ENCODE data around the gene INPP4B.

Gene INPP4B

DNA sequence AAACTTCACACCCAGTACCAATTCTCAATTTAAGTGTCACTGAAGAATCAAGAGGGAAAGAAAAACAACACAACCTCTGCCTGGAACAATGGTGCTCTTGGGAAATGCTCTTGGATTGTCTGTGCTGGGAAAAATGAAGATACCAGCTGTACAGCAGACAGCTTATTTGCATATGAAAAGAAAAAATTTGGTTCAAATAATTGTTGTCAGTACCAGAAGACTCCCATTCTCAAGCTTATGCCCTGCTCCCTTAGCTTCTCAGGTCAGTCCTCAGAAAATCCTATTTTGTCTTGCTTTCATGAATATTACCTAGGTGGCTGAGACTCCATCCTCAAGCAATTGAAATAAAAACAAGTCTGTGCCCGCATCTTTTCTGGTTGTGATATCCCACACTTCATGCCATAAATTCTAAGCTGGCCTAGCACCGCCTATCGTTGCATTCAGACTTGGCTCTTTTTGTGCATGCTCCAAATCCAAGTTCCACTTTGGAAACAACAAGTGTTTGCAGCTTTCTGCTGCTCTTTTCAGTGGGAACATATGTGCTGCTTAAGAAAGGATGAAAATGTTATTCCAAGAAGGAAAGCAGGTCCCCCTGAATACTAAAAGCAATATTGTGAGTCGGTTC, 431.6 kb downstream of the INPP4B start:
- H3K36me3 ChIP-seq, result no peaks in the 10 kb centered on the region
- H3K27me3 ChIP-seq, result no peaks in the 10 kb centered on the region
- H3K4me3 ChIP-seq, result no peak overlapping the region
- H3K4me1 ChIP-seq, result no peaks in the 10 kb centered on the region
- no peak overlapping the region for H3K4me2 ChIP-seq
- no peak overlapping the region for H3K9ac ChIP-seq
- TF ChIP-seq Cebpa-rat (IDR thresholded peaks at IDR 0.05), result no peak
- 0 out of 2 replicates have a peak, but pooled peaks cover 5% of the 10 kb centered on the region for H3K9me3 ChIP-seq
- no peak overlapping the region for H3K27ac ChIP-seq
- H4K20me1 ChIP-seq, result no peaks in the 10 kb centered on the region

DNA sequence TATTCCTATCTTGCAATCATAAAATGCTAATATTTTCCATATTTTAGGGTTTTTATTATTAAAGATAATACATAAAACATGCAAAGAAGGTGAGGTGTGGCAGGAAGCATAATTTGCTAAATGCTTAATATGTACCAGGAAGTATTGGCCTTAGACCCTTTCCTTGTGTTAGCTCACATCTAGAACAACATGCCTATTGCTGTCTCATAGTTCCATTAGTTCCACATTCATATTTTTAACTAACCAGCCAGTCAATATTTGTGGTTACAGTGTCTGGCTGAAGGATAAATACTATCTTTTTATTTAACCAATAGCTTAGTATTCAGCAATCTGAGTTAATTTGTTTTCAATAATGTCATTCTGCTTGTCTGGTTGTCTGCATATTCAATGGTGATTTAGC, 432.6 kb downstream of the INPP4B start:
- H3K4me1 ChIP-seq, result no peaks in the 10 kb centered on the region
- no peak overlapping the region for H3K9ac ChIP-seq
- TF ChIP-seq Cebpa-rat (IDR thresholded peaks at IDR 0.05), result no peak
- H4K20me1 ChIP-seq, result no peaks in the 10 kb centered on the region
- H3K4me3 ChIP-seq, result no peak overlapping the region
- H3K27me3 ChIP-seq, result no peaks in the 10 kb centered on the region
- H3K9me3 ChIP-seq, result 0 out of 2 replicates have a peak, but pooled peaks cover 5% of the 10 kb centered on the region
- no peak overlapping the region for H3K4me2 ChIP-seq
- H3K27ac ChIP-seq, result no peak overlapping the region
- no peaks in the 10 kb centered on the region for H3K36me3 ChIP-seq

DNA sequence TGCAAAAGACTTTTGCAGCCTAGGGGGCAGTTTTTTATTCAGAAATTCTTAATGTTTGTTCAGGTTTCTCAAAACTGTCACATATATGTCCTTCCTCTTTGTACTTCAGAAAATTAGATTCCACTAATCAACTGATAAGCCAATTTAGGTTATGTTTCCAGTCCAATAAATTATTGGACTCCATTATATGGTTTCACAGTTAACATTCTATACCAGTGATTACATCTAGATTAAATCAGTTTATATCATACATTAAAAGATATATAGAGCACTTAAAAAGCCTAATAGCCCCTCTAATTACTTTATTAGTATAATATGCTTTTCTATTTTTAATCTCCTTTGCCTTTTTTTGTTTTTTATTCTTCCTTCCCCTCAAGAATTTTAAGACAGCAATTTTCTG, 434.1 kb downstream of the INPP4B start:
- no peak for TF ChIP-seq Cebpa-rat (IDR thresholded peaks at IDR 0.05)
- H3K9ac ChIP-seq, result no peak overlapping the region
- H3K27me3 ChIP-seq, result no peaks in the 10 kb centered on the region
- H3K9me3 ChIP-seq, result 0 out of 2 replicates have a peak, but pooled peaks cover 5% of the 10 kb centered on the region
- H4K20me1 ChIP-seq, result no peaks in the 10 kb centered on the region
- H3K4me2 ChIP-seq, result no peak overlapping the region
- no peaks in the 10 kb centered on the region for H3K36me3 ChIP-seq
- no peak overlapping the region for H3K4me3 ChIP-seq
- peaks cover 13% of the 10 kb centered on the region for H3K4me1 ChIP-seq
- H3K27ac ChIP-seq, result no peak overlapping the region

GRCh38 chr4:142408003-142408441, 438.1 kb downstream of the INPP4B start:
- Histone ChIP-seq H4K20me1 (no peaks in the 10 kb centered on the region), H3K4me3 (no peak overlapping the region), H3K36me3 (no peaks in the 10 kb centered on the region), H3K9me3 (no peaks in the 10 kb centered on the region), H3K27ac (no peak overlapping the region), H3K4me1 (peaks cover 41% of the 10 kb centered on the region), H3K9ac (no peak overlapping the region), H3K27me3 (no peaks in the 10 kb centered on the region), H3K4me2 (no peak overlapping the region)
- no peak for TF ChIP-seq Cebpa-rat (IDR thresholded peaks at IDR 0.05)

DNA sequence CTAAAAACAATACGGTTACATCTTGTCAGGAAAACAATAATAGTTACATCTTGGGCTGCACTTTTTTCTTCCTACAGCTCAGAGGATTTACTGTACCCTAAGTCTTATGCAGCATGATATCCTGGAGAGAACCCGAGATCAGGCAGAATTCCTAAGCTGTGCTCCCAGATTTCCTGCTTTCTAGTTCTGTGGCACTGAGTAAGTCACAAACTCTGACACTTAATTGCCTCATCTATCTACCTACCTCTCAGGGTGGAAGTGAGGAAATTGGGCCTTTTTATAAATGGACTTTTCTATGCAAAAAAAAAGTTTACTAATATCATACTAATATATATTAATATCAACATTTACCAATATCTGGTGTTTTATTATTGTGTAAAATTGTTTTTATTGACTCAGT, 438.5 kb downstream of the INPP4B start:
- no peak overlapping the region for H3K27ac ChIP-seq
- TF ChIP-seq Cebpa-rat (IDR thresholded peaks at IDR 0.05), result no peak
- H3K4me3 ChIP-seq, result no peak overlapping the region
- H3K36me3 ChIP-seq, result no peaks in the 10 kb centered on the region
- peaks cover 41% of the 10 kb centered on the region for H3K4me1 ChIP-seq
- no peaks in the 10 kb centered on the region for H3K9me3 ChIP-seq
- H3K27me3 ChIP-seq, result no peaks in the 10 kb centered on the region
- peak overlapping the region; percentile 82 for H3K4me2 ChIP-seq
- H3K9ac ChIP-seq, result no peak overlapping the region
- no peaks in the 10 kb centered on the region for H4K20me1 ChIP-seq

DNA sequence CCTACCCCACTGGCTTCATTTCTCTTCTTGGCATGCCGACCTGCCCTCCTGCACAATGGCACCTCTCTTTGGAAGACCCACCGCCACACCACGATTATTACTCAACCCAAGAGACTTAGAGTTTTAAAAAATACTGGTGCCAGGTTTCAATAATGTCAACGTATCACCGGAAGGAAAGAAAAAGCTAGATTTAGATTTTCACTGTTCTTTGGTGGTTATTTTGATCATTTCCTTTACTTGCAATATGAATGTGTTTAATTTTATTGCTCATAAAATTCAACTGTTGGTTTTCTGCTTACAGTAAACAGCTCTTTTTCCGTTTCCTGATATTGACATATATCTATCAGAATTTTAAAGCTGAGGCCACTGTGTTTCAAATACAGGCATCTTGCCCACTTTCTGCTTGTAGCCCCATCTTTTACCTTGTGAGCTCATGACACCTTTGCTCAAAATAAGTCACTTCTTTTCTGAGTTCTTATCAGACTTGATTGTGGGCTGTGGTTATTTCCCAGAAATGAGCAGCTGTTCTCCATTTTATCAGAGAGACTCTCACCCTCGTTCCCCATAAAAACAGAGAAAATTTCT, 439.1 kb downstream of the INPP4B start:
- Histone ChIP-seq H3K27ac (no peak overlapping the region; the same call in 1 of the 2 replicates), H3K9ac (no peak overlapping the region), H3K4me2 (peak overlapping the region; percentile 82), H3K27me3 (no peaks in the 10 kb centered on the region), H3K36me3 (no peaks in the 10 kb centered on the region), H4K20me1 (no peaks in the 10 kb centered on the region), H3K4me3 (no peak overlapping the region), H3K9me3 (no peaks in the 10 kb centered on the region), H3K4me1 (peaks cover 41% of the 10 kb centered on the region)
- TF ChIP-seq Cebpa-rat (IDR thresholded peaks at IDR 0.05), result no peak

GRCh38 chr4:142406499-142406835, 439.6 kb downstream of the INPP4B start:
- no peak overlapping the region; the same call in 1 of the 2 replicates for H3K27ac ChIP-seq
- no peaks in the 10 kb centered on the region for H3K27me3 ChIP-seq
- H3K4me2 ChIP-seq, result peak overlapping the region; percentile 82
- no peaks in the 10 kb centered on the region for H3K9me3 ChIP-seq
- peaks cover 41% of the 10 kb centered on the region for H3K4me1 ChIP-seq
- H3K4me3 ChIP-seq, result no peak overlapping the region
- no peaks in the 10 kb centered on the region for H3K36me3 ChIP-seq
- no peak for TF ChIP-seq Cebpa-rat (IDR thresholded peaks at IDR 0.05)
- H4K20me1 ChIP-seq, result no peaks in the 10 kb centered on the region
- H3K9ac ChIP-seq, result no peak overlapping the region

DNA sequence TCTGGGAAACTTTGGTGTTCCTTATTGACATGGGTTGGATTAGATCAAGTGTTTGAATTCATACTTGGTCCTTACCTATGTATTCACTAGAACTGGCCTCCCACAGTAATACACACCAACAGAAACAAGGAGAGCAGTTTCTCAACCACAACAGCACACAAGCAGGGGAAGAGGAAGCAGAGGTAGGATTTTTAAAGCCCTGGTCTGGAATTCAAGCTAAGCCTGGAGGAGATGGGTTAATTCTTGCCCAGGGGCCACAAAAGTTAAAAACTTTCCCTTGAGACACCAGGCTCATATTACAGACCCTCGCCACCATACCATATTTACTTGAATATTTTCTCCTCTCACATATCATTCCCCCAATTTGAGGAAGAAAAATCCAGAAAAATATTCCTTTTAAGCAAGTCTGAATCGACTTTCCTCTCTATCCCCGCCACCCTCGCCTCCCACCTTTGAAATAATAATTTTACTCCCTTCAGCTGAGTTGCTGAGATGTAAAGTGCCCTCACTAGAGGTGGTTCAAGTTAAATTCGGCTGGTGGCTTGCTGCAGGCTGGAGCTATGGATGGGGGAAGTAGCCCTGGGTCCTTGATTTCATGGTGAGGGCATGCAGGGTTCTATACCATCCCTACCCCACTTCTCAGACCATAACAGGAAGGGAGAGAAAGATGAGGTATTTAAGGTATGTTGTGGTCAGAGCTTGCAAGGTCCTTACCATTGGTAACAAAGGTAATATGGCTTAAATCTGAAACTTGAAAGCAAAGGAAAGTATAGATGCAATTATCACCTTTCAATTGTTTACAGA, 440.2 kb downstream of the INPP4B start:
- peak overlapping the region; percentile 45 for H3K27ac ChIP-seq
- peaks cover 41% of the 10 kb centered on the region for H3K4me1 ChIP-seq
- H3K4me2 ChIP-seq, result peak overlapping the region; percentile 82
- H4K20me1 ChIP-seq, result no peaks in the 10 kb centered on the region
- H3K4me3 ChIP-seq, result peak overlapping the region; percentile 62
- H3K27me3 ChIP-seq, result no peaks in the 10 kb centered on the region
- TF ChIP-seq Cebpa-rat (IDR thresholded peaks at IDR 0.05), result no peak
- no peaks in the 10 kb centered on the region for H3K36me3 ChIP-seq
- H3K9ac ChIP-seq, result peak overlapping the region; percentile 54
- H3K9me3 ChIP-seq, result no peaks in the 10 kb centered on the region

- Histone ChIP-seq H3K9ac (peak overlapping the region; percentile 54), H4K20me1 (no peaks in the 10 kb centered on the region), H3K27ac (peak overlapping the region; percentile 45), H3K27me3 (no peaks in the 10 kb centered on the region), H3K36me3 (no peaks in the 10 kb centered on the region), H3K4me3 (peak overlapping the region; percentile 62), H3K4me2 (peak overlapping the region; percentile 82), H3K9me3 (no peaks in the 10 kb centered on the region), H3K4me1 (peaks cover 41% of the 10 kb centered on the region)
- no peak for TF ChIP-seq Cebpa-rat (IDR thresholded peaks at IDR 0.05)
These were observed 440.9 kb downstream of the INPP4B start for GRCh38 chr4:142405021-142405694.
